ENCODE data around the gene SLC6A1. TPM values are rescaled to one million over a fixed set of nuclear protein-coding genes. Genes with fewer than 3 reads are reported as not detected.
"Not testable (repeated sequence)": the region's sequence is repeated elsewhere in the genome, so short reads cannot be mapped to it uniquely, and the experiment has no call there.

The SLC6A1 gene
- total and polyA plus RNA-seq, 2 of the 4 experiments (the other 2 are of a cell fraction): 0.02 TPM; not detected in 1

DNA sequence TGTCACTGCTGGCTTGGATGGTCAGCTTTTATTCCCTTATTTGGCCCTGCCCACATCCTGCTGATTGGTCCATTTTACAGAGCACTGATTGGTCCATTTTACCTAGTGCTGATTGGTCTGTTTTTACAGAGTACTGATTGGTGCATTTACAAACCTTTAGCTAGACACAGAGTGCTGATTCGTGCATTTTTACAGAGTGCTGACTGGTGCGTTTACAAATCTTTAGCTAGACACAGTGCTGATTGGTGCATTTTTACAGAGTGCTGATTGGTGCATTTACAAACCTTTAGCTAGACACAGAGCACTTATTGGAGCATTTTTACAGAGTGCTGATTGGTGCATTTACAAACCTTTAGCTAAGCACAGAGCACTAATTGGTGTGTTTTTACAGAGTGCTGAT lies 82.6 kb downstream of the SLC6A1 start:
- H2BK20ac ChIP-seq (ENCODE audit: low read depth, low read length); H2AK5ac ChIP-seq (ENCODE audit: low read depth, low read length); ATAC-seq (ENCODE audit: low read depth); H2BK5ac ChIP-seq (ENCODE audit: low read depth, low read length, poor library complexity, severe bottlenecking); H2BK15ac ChIP-seq (ENCODE audit: low read depth, low read length); POLR2A ChIA-PET (ENCODE audit: unreplicated experiment); H3K4me2 ChIP-seq (ENCODE audit: low read depth, low read length); H4K20me1 ChIP-seq (ENCODE audit: insufficient read depth, low read length); H3K18ac ChIP-seq (ENCODE audit: low read depth, low read length); H3K4me3 ChIP-seq (ENCODE audit: insufficient read depth, low read depth, low read length); dilution Hi-C loops (cut with HindIII; ENCODE audit: low sequenced_read_pairs, unreplicated experiment); H4K91ac ChIP-seq (ENCODE audit: insufficient read depth, low read depth, low read length); H4K5ac ChIP-seq (ENCODE audit: low read depth, low read length); H3K36me3 ChIP-seq (ENCODE audit: control insufficient read depth, insufficient read depth, low read length); H3K23ac ChIP-seq (ENCODE audit: low read depth, low read length); H2AK9ac ChIP-seq (replicated peaks; ENCODE audit: low read depth, low read length, poor library complexity); H3K4ac ChIP-seq (ENCODE audit: low read depth, low read length); H3K9me3 ChIP-seq (ENCODE audit: control insufficient read depth, insufficient read depth, low read length); H3K56ac ChIP-seq (ENCODE audit: extremely low read depth, insufficient read depth, low read length); in situ Hi-C loops (cut with MboI; ENCODE audit: low sequenced_read_pairs); H2BK120ac ChIP-seq (ENCODE audit: low read depth, low read length); H3K9ac ChIP-seq (ENCODE audit: low read depth, low read length); DNase-seq; H3K4me1 ChIP-seq (ENCODE audit: control insufficient read depth, insufficient read depth, low read length); H4K8ac ChIP-seq (ENCODE audit: low read depth in 2 of 2, low read length in 2 of 2); CTCF ChIA-PET; H3K79me1 ChIP-seq (ENCODE audit: low read depth in 1 of 2, low read length in 2 of 2); H3K9me1 ChIP-seq (ENCODE audit: insufficient read depth, low read length); H3K27ac ChIP-seq (ENCODE audit: insufficient read depth, low read length); H3K14ac ChIP-seq (replicated peaks; ENCODE audit: low read depth, low read length); H3K27me3 ChIP-seq (ENCODE audit: control insufficient read depth, insufficient read depth, low read length); intact Hi-C loops (cut with micrococcal nuclease); H2AFZ ChIP-seq (replicated peaks; ENCODE audit: low read length, poor library complexity); BruUV-seq (replicated peaks): not testable (repeated sequence)
- peak; percentile 43 for TF ChIP-seq MAFK (IDR thresholded peaks at IDR 0.05; ENCODE audit: low read depth, low read length)
- whole genome bisulfite sequencing, 2 experiments (ENCODE audit: extremely low coverage in 2 of 2, insufficient read length in 1 of 2): no CpG with 5 or more reads among the region's 2 CpGs

All from IMR-90 (cell line).